GM19395 (cell line): ENCODE data around the gene SAGE1.
"Not testable (repeated sequence)": the region's sequence is repeated elsewhere in the genome, so short reads cannot be mapped to it uniquely, and the experiment has no call there.

Experiments used
- ATAC-seq: cut with Tn5 transposase; IDR thresholded peaks from one replicate; pipeline ENCODE4 v1.9.1; 2021; ENCODE audit warnings: mild to moderate bottlenecking, moderate library complexity; ENCODE audit not compliant: unreplicated experiment

SAGE1 gene, protein sequence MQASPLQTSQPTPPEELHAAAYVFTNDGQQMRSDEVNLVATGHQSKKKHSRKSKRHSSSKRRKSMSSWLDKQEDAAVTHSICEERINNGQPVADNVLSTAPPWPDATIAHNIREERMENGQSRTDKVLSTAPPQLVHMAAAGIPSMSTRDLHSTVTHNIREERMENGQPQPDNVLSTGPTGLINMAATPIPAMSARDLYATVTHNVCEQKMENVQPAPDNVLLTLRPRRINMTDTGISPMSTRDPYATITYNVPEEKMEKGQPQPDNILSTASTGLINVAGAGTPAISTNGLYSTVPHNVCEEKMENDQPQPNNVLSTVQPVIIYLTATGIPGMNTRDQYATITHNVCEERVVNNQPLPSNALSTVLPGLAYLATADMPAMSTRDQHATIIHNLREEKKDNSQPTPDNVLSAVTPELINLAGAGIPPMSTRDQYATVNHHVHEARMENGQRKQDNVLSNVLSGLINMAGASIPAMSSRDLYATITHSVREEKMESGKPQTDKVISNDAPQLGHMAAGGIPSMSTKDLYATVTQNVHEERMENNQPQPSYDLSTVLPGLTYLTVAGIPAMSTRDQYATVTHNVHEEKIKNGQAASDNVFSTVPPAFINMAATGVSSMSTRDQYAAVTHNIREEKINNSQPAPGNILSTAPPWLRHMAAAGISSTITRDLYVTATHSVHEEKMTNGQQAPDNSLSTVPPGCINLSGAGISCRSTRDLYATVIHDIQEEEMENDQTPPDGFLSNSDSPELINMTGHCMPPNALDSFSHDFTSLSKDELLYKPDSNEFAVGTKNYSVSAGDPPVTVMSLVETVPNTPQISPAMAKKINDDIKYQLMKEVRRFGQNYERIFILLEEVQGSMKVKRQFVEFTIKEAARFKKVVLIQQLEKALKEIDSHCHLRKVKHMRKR

DNA sequence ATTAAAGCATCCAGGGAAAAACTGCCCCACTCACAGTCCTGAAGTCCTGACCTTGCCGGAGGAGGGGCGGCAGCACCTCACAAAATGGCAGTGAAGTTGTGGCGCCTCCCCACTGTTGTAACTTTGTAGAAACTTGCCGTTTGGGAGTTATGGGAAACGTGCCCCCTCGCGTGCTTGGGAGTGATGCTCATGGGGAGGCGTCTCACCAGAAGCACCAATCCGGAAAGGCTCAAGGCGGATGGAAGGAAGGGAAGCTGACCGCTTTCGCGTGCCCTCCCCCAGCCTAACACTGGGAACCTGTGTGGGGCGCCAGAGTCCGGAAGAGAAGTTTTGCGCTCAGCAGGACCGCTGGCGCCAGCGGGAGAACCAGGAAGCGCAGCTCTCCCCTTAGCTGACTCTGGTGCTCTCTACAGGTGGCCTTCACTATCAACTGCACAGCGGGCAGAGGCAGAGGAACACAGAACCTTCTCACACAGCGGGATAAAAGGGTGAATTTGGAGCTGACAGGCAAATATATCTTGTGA lies at the start of gene SAGE1, which contains the start of gene CT45A10:
Gene SAGE1 (plus strand): TSS at position 423 of the 524 bp plus-strand sequence. CDS start 2,527 bp downstream, outside the sequence.
Gene CT45A10 (minus strand): TSS at position 151 of the 524 bp plus-strand sequence. CDS start 8,100 bp downstream, outside the sequence.
- ATAC-seq = no peak

- not testable (repeated sequence) for ATAC-seq
Observed at GRCh38 chrX:135854438-135854837, 39.1 kb upstream of the SAGE1 start, which contains the start of gene CT45A8. TSS of gene CT45A8 (minus strand) at chrX:135854538. CDS start at chrX:135850783, 3,755 bp downstream.

- ATAC-seq = not testable (repeated sequence)
Observed at GRCh38 chrX:135871712-135872111, 21.8 kb upstream of the SAGE1 start, which contains the start of gene CT45A9. TSS of gene CT45A9 (minus strand) at chrX:135871812. CDS start at chrX:135868061, 3,751 bp downstream.

DNA sequence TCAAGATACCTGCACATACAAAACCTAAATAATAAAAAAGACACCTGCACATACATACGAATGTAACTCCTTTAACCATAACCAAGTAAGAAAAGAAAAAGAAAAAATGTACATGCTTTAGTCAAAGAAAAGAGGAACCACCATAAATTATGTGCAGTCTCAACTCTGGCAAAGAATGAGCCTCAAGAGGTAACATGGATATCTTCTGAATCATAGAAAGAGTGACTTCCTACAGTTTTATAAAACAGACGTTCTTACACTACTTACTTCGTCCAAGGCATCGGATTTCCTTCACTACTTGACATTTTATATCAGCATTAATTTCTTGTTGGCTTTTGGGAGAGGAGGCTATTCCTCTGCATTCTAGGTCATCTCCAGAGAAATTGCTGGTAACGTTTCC lies 10.8 kb upstream of the SAGE1 start:
- not testable (repeated sequence) for ATAC-seq

DNA sequence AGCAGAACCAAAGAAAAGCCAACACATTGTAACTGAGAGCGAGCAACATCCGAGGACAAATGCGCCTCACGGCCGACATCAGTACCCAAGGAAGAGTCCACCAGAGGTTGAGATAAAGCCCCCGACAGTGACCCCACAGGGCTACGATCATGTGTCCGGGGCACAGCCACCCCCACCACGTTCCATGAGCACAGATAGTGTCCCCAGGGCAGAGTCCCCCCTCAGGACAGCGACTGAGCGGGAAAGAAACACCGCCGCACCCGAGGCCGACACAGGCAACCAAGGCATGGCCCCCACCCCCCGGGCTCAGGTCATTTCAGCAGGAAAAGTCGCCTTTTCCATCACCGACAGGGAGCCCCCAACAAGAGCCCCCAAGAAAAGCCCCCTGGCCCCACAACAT lies 5.3 kb upstream of the SAGE1 start:
- ATAC-seq = not testable (repeated sequence)

- not testable (repeated sequence) for ATAC-seq
Observed at GRCh38 chrX:135888976-135889375, 4.5 kb upstream of the SAGE1 start.

GRCh38 chrX:135890087-135890585 lies 3.4 kb upstream of the SAGE1 start:
- ATAC-seq = no peak

DNA sequence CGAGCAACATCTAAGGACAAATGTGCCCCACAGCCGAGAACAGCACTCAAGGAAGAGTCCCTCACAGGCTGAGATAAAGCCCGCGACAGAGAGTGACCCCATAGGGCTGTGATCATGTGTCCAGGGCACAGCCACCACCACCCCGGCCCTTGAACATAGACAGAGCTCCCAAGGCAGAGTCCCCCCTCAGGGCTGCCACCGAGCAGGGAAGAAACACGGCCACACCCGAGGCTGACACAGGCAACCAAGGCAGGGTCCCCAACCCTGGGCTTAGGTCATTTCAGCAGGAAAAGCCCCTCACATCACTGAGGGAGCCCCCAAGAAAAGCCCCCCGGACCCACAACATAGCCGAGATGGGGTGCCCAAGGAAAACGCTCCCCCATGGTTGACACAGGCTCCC lies 735 bp upstream of the SAGE1 start:
- no peak for ATAC-seq

DNA sequence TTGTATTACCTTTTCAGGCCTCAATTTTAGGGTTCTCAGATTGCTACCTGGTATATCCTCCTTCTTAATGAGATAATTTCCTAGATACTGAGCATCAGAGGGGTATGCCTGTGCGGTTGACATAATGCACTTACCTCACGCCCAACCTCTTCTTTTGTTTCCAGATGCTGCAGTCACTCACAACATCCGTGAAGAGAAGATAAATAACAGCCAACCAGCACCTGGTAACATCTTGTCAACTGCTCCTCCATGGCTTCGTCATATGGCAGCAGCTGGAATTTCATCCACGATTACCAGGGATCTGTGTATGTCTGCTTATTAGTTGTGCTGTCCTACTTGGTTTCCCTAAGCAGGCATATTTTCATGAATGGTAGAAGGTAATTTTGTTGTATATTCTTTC lies 16.7 kb downstream of the SAGE1 start:
- ATAC-seq = no peak

DNA sequence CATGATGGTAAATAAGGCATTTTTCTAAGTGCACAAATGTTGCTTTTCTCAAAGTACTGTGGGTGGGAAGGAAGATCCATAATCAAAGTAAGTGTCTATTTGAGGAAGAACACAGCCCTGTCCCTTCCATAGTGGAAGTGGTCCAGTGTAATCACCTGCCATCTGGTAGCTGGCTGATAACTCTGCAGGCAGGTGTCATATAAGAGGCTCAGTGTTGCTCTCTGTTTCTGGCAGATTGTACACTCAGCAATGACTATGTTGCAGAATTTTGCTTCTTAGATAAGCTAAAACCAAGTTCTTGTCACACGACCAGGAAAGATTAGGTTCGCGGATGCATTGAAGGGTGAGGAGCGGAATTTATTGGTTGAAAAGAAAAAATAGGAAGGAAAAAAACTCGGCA lies 20.9 kb downstream of the SAGE1 start:
- ATAC-seq = no peak

- not testable (repeated sequence) for ATAC-seq
Observed at GRCh38 chrX:135920516-135920915, 27.0 kb downstream of the SAGE1 start.

GRCh38 chrX:135923353-135923752 lies 29.8 kb downstream of the SAGE1 start:
- ATAC-seq = no peak

DNA sequence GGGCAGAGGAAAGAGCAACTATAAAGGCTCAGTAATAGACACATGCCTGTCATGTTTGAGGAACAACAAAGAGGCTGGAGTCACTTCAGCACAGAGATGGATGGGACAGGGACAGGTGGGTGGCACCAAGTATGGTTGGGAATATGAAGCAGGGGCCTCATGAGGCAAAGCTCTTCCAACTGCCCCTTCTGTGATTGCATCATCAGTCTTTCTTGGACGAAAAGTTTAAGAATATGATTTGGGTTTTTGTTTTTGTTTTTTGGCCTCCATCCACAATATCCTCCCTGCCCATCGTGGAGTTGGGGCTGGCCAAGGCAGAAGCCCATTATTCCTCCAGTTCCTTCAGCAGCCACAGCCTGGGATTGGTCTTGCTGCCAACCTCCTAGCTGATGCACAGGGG lies 34.4 kb downstream of the SAGE1 start:
- ATAC-seq = no peak

GRCh38 chrX:135931644-135932487 lies 38.4 kb downstream of the SAGE1 start:
- no peak for ATAC-seq

DNA sequence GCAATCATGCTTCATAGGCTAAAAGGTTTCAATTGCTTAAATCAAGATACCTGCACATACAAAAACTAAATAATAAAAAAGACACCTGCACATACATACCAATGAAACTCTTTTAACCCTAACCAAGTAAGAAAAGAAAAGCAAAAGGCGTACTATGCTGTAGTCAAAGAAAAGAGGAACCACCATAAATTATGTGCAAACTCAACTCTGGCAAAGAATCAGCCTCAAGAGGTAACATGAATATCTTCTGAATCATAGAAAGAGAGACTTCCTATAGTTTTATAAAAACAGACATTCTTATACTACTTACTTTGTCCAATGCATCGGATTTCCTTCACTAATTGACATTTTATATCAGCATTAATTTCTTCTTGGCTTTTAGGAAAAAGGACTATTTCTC lies 51.0 kb downstream of the SAGE1 start:
- no peak for ATAC-seq

- no peak for ATAC-seq
Observed at GRCh38 chrX:135951291-135951690, 57.8 kb downstream of the SAGE1 start.
